Lung (tissue), 16 donors: ENCODE measurements around the gene GRM5. TPM values are rescaled to one million over a fixed set of nuclear protein-coding genes. Genes with fewer than 3 reads are reported as not detected.
"Not testable (repeated sequence)": the region's sequence is repeated elsewhere in the genome, so short reads cannot be mapped to it uniquely, and the experiment has no call there.

Source experiments
- ATAC-seq: fragments of 200-7000 bp; cut with Tn5 transposase; one replicate; pipeline ENCODE4 v1.9.1; 2020; ENCODE audit warnings: moderate number of reproducible peaks; ENCODE audit not compliant: insufficient read depth, low FRiP score
- DNase-seq, 3 donors: peaks; one replicate each; pipeline ENCODE4 v3.0.0-alpha.2; 2013 to 2017
- H3K27ac ChIP-seq, 2 donors: one replicate each; pipeline ENCODE4 v1.5.1; 2013; ENCODE audit warnings: mild to moderate bottlenecking in 2 of 2, moderate library complexity in 2 of 2, control low read depth in 1 of 2, inconsistent platforms in 1 of 2, low read depth in 1 of 2, low read length in 1 of 2
- H3K27me3 ChIP-seq, 3 donors: one replicate each; pipeline ENCODE4 v1.5.1; 2013; ENCODE audit warnings: low read length in 2 of 3; ENCODE audit not compliant: control insufficient read depth in 3 of 3, insufficient read depth in 3 of 3
- H3K36me3 ChIP-seq, 4 donors: one replicate each; pipeline ENCODE4 v1.5.1; 2013; ENCODE audit warnings: low read length in 4 of 4, mild to moderate bottlenecking in 1 of 4, moderate library complexity in 1 of 4; ENCODE audit not compliant: control insufficient read depth in 4 of 4, insufficient read depth in 4 of 4
- H3K4me1 ChIP-seq, 5 donors: one replicate each; pipeline ENCODE4 v1.5.1; 2013; ENCODE audit warnings: low read length in 5 of 5, mild to moderate bottlenecking in 2 of 5, moderate library complexity in 1 of 5; ENCODE audit not compliant: control insufficient read depth in 5 of 5, insufficient read depth in 5 of 5
- H3K4me3 ChIP-seq: one replicate; pipeline ENCODE4 v1.5.1; 2013; ENCODE audit warnings: mild to moderate bottlenecking, control low read depth, moderate library complexity
- H3K9ac ChIP-seq, 2 donors: one replicate each; pipeline ENCODE4 v1.5.1; 2013; ENCODE audit warnings: low read length in 2 of 2, control low read depth in 1 of 2; ENCODE audit not compliant: insufficient read depth in 1 of 2
- H3K9me3 ChIP-seq, 4 donors: one replicate each; pipeline ENCODE4 v1.5.1; 2013; ENCODE audit warnings: low read length in 3 of 4, mild to moderate bottlenecking in 1 of 4, moderate library complexity in 1 of 4; ENCODE audit not compliant: control insufficient read depth in 4 of 4, insufficient read depth in 3 of 4
- CTCF ChIP-seq: IDR thresholded peaks from 2 replicates; pipeline ENCODE4 v1.5.1; 2012; ENCODE audit warnings: mild to moderate bottlenecking; ENCODE audit errors: control extremely low read depth, extremely low read depth
- WGBS, 2 donors: extraction: QIAGEN DNeasy Blood & Tissue Kit; methylation state at CpG; one replicate each; pipeline ENCODE4 v1.1.7; 2013; 5-methylcytosine and 5-hydroxymethylcytosine counted together
- long read RNA-seq, 5 donors: transcript quantifications; one replicate each; lab custom pipeline, GENCODE V29; 2026
- polyA plus RNA-seq, 2 donors: library from polyadenylated mRNA; stranded (reverse); fragments of 200-250 nt; gene quantifications; one replicate each; pipeline ENCODE4 v1.2.1, GENCODE V29; 2013
- total RNA-seq, 2 donors: library from RNA; depleted of rRNA in 1 of 2; stranded (reverse); fragments of >200 nt in 1 of 2; gene quantifications; one replicate each; pipeline ENCODE4 v1.2.1, GENCODE V29; 2014 to 2021
- donor health status: control.
- donor health status: control.
- donor health status: Bipolar disorder and iron deficiency.
- donor health status: healthy.
- donor health status: DM: yes; HTN: yes; CAD: no.

The GRM5 gene
- total RNA-seq (1 to 10 TPM in 1 of 2 donors, under 1 TPM in 1; 0.51 to 1.2 TPM), polyA plus RNA-seq (under 1 TPM; 0.02 to 0.18 TPM)
- long read RNA-seq, donor 1, result 0 reads
- long read RNA-seq, donor 2, result 0 reads
- long read RNA-seq, donor 3, result 0 reads
- long read RNA-seq, donor 4, result 0 reads
- long read RNA-seq, donor 5, result 0 reads

GRCh38 chr11:89065651-89066201 is at the start of gene GRM5:
Gene GRM5, minus strand, starts transcription at chr11:89065982. Its CDS starts 18,110 bp downstream, at chr11:89047872.
- H3K27ac ChIP-seq, H3K4me1 ChIP-seq, H3K4me3 ChIP-seq: not testable (repeated sequence)

GRCh38 chr11:89097956-89098355 is 32.2 kb upstream of the GRM5 start:
- H3K9me3 ChIP-seq, H3K27me3 ChIP-seq, H3K4me3 ChIP-seq, H3K27ac ChIP-seq, H3K9ac ChIP-seq, H3K4me1 ChIP-seq, H3K36me3 ChIP-seq: not testable (repeated sequence)
- WGBS, 2 donors, result 82 to 87% methylated on average over 1 of the region's 1 CpG
- DNase-seq, result peak; percentile 23 to 39 (median 25)
- ATAC-seq, result peak; percentile 38

More at GRCh38 chr11:89065651-89066201, at the start of gene GRM5:
- peak in 2 of 3 donors; percentile 17 for DNase-seq
- WGBS, 2 donors, result 2 to 5% methylated on average over 38 to 47 of the region's 47 CpGs
- not testable (repeated sequence) for H3K9ac ChIP-seq, ATAC-seq, H3K9me3 ChIP-seq, H3K36me3 ChIP-seq
- H3K27me3 ChIP-seq, result peaks cover 0 to 35% (median 31%) of the 10 kb centered on the region in 3 donors

GRCh38 chr11:89093806-89094205 is 28.0 kb upstream of the GRM5 start:
- not testable (repeated sequence) for H3K27me3 ChIP-seq, H3K9me3 ChIP-seq, H3K27ac ChIP-seq, H3K4me1 ChIP-seq, ATAC-seq, H3K36me3 ChIP-seq, H3K4me3 ChIP-seq, DNase-seq, H3K9ac ChIP-seq
- 44 to 45% methylated on average over 2 of the region's 2 CpGs for WGBS, 2 donors

- 69 to 86% methylated on average over 3 of the region's 3 CpGs for WGBS, 2 donors
- not testable (repeated sequence) for H3K27me3 ChIP-seq, H3K4me1 ChIP-seq, H3K4me3 ChIP-seq, H3K9ac ChIP-seq, DNase-seq, H3K9me3 ChIP-seq, H3K36me3 ChIP-seq, H3K27ac ChIP-seq, ATAC-seq
These were observed 19.2 kb upstream of the GRM5 start for GRCh38 chr11:89084951-89085350.

- H3K4me1 ChIP-seq, H3K9ac ChIP-seq, H3K36me3 ChIP-seq, ATAC-seq, H3K9me3 ChIP-seq, H3K4me3 ChIP-seq, H3K27ac ChIP-seq: not testable (repeated sequence)
- peaks cover 0 to 14% (median 7%) of the 10 kb centered on the region in 3 donors for H3K27me3 ChIP-seq
- 42 to 53% methylated on average over 1 of the region's 1 CpG for WGBS, 2 donors
- peak in 2 of 3 donors; percentile 51 to 67 for DNase-seq
These were observed 5.1 kb upstream of the GRM5 start for GRCh38 chr11:89070911-89071310.

GRCh38 chr11:89067264-89067663 is 1.5 kb upstream of the GRM5 start:
- no peaks in the 10 kb centered on the region for H3K36me3 ChIP-seq
- no peak for ATAC-seq
- no peak for TF ChIP-seq CTCF

More at GRCh38 chr11:89067264-89067663, 1.5 kb upstream of the GRM5 start:
- peaks cover 0 to 33% (median 27%) of the 10 kb centered on the region in 3 donors for H3K27me3 ChIP-seq
- H3K4me3 ChIP-seq, result no peak overlapping the region
- DNase-seq, result no peak
- H3K9me3 ChIP-seq, result peaks cover 0 to 2% (median 0%) of the 10 kb centered on the region in 4 donors
- no peaks in the 10 kb centered on the region for H3K4me1 ChIP-seq
- no peak overlapping the region for H3K9ac ChIP-seq
- H3K27ac ChIP-seq, result no peak overlapping the region
